B cell (primary cell): ENCODE data around the gene WNT11. TPM values are rescaled to one million over a fixed set of nuclear protein-coding genes. Genes with fewer than 3 reads are reported as not detected.

Experiments used
- ATAC-seq: fragments of 200-7000 bp; cut with Tn5 transposase; one replicate; pipeline ENCODE4 v1.10.0; 2021; ENCODE audit warnings: low read depth, mild to moderate bottlenecking, moderate number of reproducible peaks, moderate library complexity
- CTCF ChIA-PET: fragments of 350-600 bp; sonication (Branson Sonifier 250); formaldehyde crosslinking; loops from one replicate; lab custom pipeline; 2021; ENCODE audit warnings: antibody characterized with exemption, inconsistent platforms; lab: Charles Lee
- POLR2A ChIA-PET: fragments of 350-600 bp; sonication (Branson Sonifier 250); formaldehyde crosslinking; loops from one replicate; lab custom pipeline; 2021; ENCODE audit warnings: antibody characterized with exemption; lab: Charles Lee
- DNase-seq: peaks from one replicate; pipeline ENCODE4 v3.0.0; 2013
- H2AFZ ChIP-seq: 2 replicates; pipeline ENCODE4 v1.6.1; 2012; ENCODE audit warnings: mild to moderate bottlenecking, low read depth, low read length; ENCODE audit not compliant: insufficient read depth, poor library complexity, severe bottlenecking
- H3K27ac ChIP-seq, 2 donors: 1 replicate in 1 of 2; 2 replicates in 1 of 2; pipeline ENCODE4 v1.5.1; 2012 to 2013; ENCODE audit warnings: low read length in 2 of 2, mild to moderate bottlenecking in 2 of 2, moderate library complexity in 1 of 2
- H3K27me3 ChIP-seq, 4 experiments: fragments of 200-600 bp in 1 of 4; sonication (generic) in 1 of 4; replicated peaks in 1 of 4; 1 replicate in 2 of 4; 2 replicates in 2 of 4; pipeline versions ENCODE4 v1.6.1 to v1.7.0; 2013 to 2016; ENCODE audit warnings: low read length in 3 of 4, mild to moderate bottlenecking in 2 of 4, mixed read lengths in 1 of 4, moderate library complexity in 1 of 4; ENCODE audit not compliant: insufficient read depth in 4 of 4, control insufficient read depth in 3 of 4; ENCODE audit errors: control extremely low read depth in 1 of 4
- H3K36me3 ChIP-seq, 2 experiments: replicated peaks in 1 of 2; 1 replicate in 1 of 2; 2 replicates in 1 of 2; pipeline versions ENCODE4 v1.6.1 to v1.7.1; 2013; ENCODE audit warnings: low read length in 1 of 2; ENCODE audit not compliant: insufficient read depth in 2 of 2, control insufficient read depth in 1 of 2; ENCODE audit errors: control extremely low read depth in 1 of 2, extremely low read depth in 1 of 2
- H3K4me1 ChIP-seq, 2 donors: fragments of 200-600 bp in 1 of 2; sonication (generic) in 1 of 2; 1 replicate in 1 of 2; 2 replicates in 1 of 2; pipeline versions ENCODE4 v1.5.1 to v1.6.1; 2013 to 2017; ENCODE audit warnings: low read length in 2 of 2; ENCODE audit not compliant: control insufficient read depth in 2 of 2, insufficient read depth in 2 of 2
- H3K4me2 ChIP-seq: replicated peaks from 2 replicates; pipeline ENCODE3; 2012; ENCODE audit warnings: mild to moderate bottlenecking, low read depth, low read length; ENCODE audit not compliant: poor library complexity, severe bottlenecking
- H3K4me3 ChIP-seq, 5 experiments: fragments of 200-600 bp in 1 of 5; sonication (generic) in 1 of 5; 1 replicate in 3 of 5; 2 replicates in 2 of 5; pipeline versions ENCODE4 v1.5.1 to v1.7.0; 2011 to 2016; ENCODE audit warnings: low read length in 4 of 5, mild to moderate bottlenecking in 4 of 5, low read depth in 2 of 5, control low read depth in 1 of 5, moderate library complexity in 1 of 5; ENCODE audit not compliant: insufficient read depth in 1 of 5; ENCODE audit errors: control extremely low read depth in 1 of 5, extremely low read depth in 1 of 5
- H3K79me2 ChIP-seq: fragments of 200-600 bp; sonication (generic); one replicate; pipeline ENCODE4 v1.6.0; 2016; ENCODE audit warnings: low read length; ENCODE audit not compliant: control insufficient read depth, insufficient read depth
- H3K9ac ChIP-seq: fragments of 200-600 bp; sonication (generic); 2 replicates; pipeline ENCODE4 v1.6.1; 2017; ENCODE audit warnings: mild to moderate bottlenecking, low read length, moderate library complexity
- H3K9me3 ChIP-seq, 3 donors: one replicate each; pipeline versions ENCODE4 v1.6.1 to v1.7.1; 2013; ENCODE audit warnings: low read length in 2 of 3; ENCODE audit not compliant: control insufficient read depth in 2 of 3, insufficient read depth in 1 of 3; ENCODE audit errors: control extremely low read depth in 1 of 3
- H4K20me1 ChIP-seq: 2 replicates; pipeline ENCODE4 v1.6.0; 2012; ENCODE audit warnings: mild to moderate bottlenecking, low read length; ENCODE audit not compliant: insufficient read depth, control insufficient read depth, poor library complexity, severe bottlenecking
- H3K27ac Mint-ChIP-seq: one replicate; pipeline ENCODE4 v1.8.0; 2021; ENCODE audit warnings: mixed read lengths
- H3K27me3 Mint-ChIP-seq: one replicate; pipeline ENCODE4 v1.8.0; 2021; ENCODE audit warnings: mixed read lengths
- H3K4me1 Mint-ChIP-seq: one replicate; pipeline ENCODE4 v1.8.0; 2021; ENCODE audit warnings: mixed read lengths
- H3K4me3 Mint-ChIP-seq: one replicate; pipeline ENCODE4 v1.8.0; 2021; ENCODE audit warnings: mixed read lengths
- H3K9me3 Mint-ChIP-seq: one replicate; pipeline ENCODE4 v1.8.0; 2022; ENCODE audit warnings: mixed read lengths; ENCODE audit not compliant: insufficient read depth
- EZH2 ChIP-seq: IDR thresholded peaks from 2 replicates; pipeline ENCODE4 v1.6.1; 2012; ENCODE audit warnings: borderline replicate concordance, low read depth, mild to moderate bottlenecking, moderate library complexity, low read length; ENCODE audit not compliant: insufficient read depth, poor library complexity, severe bottlenecking
- WGBS: methylation state at CpG from one replicate; pipeline ENCODE4 v1.1.5; 2013; ENCODE audit warnings: missing lambda C conversion rate; ENCODE audit not compliant: insufficient coverage; 5-methylcytosine and 5-hydroxymethylcytosine counted together
- intact Hi-C: fragments of 100-400 bp; cut with micrococcal nuclease; formaldehyde crosslinking; loops from one replicate; pipeline ENCODE4 v1.10.0; 2022
- polyA plus RNA-seq: library from polyadenylated mRNA; depleted of rRNA; stranded (reverse); fragments of >200 nt; gene quantifications from 2 replicates; pipeline ENCODE4 v1.2.3, GENCODE V29; 2012
- total RNA-seq, 2 donors: library from RNA; stranded (reverse); fragments of 120-200 nt in 1 of 2; gene quantifications; 1 replicate in 1 of 2; 2 replicates in 1 of 2; pipeline versions ENCODE4 v1.2.3 to v1.2.4, GENCODE V29; 2013 to 2022
- TF ChIP-seq, protein P1 (sequence below): fragments of 200-600 bp; IDR thresholded peaks from one replicate; pipeline ENCODE4 v1.8.0; 2022; ENCODE audit warnings: antibody characterized with exemption, mild to moderate bottlenecking

Gene WNT11
- total and polyA plus RNA-seq, 2 donors (not counting 1 experiment from before 2014, with no cell fraction given), result 0.39 TPM; not detected in 1

DNA sequence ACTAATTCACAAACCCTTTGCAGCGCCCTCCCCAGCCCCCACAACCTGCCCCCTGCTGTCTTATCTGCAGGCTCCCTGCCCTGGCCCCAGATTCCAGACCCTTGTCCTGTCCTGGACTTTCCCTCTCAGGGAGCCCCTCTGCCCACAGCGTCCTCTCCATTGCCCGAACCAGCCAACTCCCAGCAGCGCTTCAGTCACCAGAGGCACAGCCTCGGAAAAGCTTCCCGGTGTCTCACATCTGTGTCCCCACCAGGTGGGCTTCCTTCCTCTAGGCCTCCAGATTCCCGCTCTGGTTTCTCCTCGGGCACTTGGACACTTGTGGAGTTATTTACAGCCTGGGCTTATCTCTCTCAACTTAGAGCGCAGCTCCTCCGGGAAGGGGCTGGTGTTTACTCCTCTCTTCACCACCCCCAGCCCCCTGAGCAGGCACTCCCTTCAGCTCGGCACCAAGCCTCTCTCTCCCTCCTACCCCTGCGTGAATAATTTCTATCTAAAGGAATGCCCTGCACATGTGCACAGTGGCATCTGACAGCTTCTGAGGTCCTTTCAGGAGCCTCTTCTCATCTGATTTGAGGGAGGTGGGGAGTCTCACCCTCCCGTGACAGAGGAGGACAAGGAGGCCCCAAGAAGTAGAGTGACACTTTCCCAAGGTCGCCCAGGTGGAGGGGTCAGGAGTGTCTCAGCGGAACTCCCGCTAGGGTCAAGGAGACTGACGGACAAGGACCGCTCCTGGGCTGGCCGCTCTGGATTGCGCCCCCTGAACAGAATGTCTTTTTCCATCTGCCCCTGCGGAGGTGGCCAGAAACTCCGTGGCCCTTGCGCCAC lies 838 bp downstream of the WNT11 start:
- ATAC-seq (no peak), DNase-seq (no peak)
- peaks cover 32% of the 10 kb centered on the region for H3K27me3 Mint-ChIP-seq
- Histone ChIP-seq H3K36me3 (no peaks in the 10 kb centered on the region), H3K27me3 (peaks cover 0 to 76% (median 40%) of the 10 kb centered on the region in 4 experiments), H3K79me2 (no peaks in the 10 kb centered on the region), H3K4me3 (peak overlapping the region in 3 of 5 experiments; percentile 21 to 82 (median 68)), H3K4me1 (peaks cover 47 to 50% of the 10 kb centered on the region in 2 donors), H4K20me1 (peaks cover 19% of the 10 kb centered on the region), H3K9me3 (peaks cover 0 to 23% (median 0%) of the 10 kb centered on the region in 3 donors), H2AFZ (no peak overlapping the region), H3K4me2 (peak overlapping the region; percentile 99), H3K9ac (peak overlapping the region; percentile 71), H3K27ac (no peak overlapping the region)
- TF ChIP-seq, protein P1, sequence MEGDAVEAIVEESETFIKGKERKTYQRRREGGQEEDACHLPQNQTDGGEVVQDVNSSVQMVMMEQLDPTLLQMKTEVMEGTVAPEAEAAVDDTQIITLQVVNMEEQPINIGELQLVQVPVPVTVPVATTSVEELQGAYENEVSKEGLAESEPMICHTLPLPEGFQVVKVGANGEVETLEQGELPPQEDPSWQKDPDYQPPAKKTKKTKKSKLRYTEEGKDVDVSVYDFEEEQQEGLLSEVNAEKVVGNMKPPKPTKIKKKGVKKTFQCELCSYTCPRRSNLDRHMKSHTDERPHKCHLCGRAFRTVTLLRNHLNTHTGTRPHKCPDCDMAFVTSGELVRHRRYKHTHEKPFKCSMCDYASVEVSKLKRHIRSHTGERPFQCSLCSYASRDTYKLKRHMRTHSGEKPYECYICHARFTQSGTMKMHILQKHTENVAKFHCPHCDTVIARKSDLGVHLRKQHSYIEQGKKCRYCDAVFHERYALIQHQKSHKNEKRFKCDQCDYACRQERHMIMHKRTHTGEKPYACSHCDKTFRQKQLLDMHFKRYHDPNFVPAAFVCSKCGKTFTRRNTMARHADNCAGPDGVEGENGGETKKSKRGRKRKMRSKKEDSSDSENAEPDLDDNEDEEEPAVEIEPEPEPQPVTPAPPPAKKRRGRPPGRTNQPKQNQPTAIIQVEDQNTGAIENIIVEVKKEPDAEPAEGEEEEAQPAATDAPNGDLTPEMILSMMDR, result no peak
- TF ChIP-seq EZH2, result no peak
- ChIA-PET POLR2A (no interaction called here), CTCF (interaction anchor here (0.9 to 4.5 kb wide), 2 partner anchors 113 to 309 kb away, joined by 4 to 55 read pairs; no protein-coding TSS in a partner anchor)
- peaks cover 22% of the 10 kb centered on the region for H3K4me1 Mint-ChIP-seq
- H3K27ac Mint-ChIP-seq, result no peak overlapping the region
- peak overlapping the region; percentile 80 for H3K4me3 Mint-ChIP-seq
- intact Hi-C loops, result loop anchor here (1.0 to 5.0 kb wide), 4 partner anchors 176 to 467 kb away; partner anchors contain the start of genes GVQW3, LRRC32 and THAP12
- 40% methylated on average over 22 of the region's 23 CpGs for WGBS
- H3K9me3 Mint-ChIP-seq, result no peaks in the 10 kb centered on the region

DNA sequence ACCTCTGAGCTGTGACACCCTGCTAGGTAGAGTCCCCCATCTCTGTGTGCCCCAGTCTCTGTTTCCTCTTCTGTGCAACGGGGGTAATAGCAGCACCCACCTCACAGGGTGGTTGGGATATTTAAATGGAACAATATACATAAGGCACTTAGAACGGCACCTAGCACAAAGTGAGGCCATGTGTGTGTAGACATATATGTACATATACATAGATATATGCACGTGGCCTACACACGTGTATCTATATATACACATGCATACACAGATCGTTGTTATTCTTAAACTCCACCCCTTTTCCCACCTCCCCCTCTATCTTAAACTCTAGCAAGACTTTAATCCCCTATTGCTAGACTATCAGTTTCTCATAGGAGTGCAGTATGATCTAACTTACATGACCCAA lies 2.4 kb downstream of the WNT11 start:
- Histone ChIP-seq H3K4me3 (no peak overlapping the region), H3K4me1 (peaks cover 36 to 39% of the 10 kb centered on the region in 2 donors), H3K79me2 (no peaks in the 10 kb centered on the region), H3K4me2 (no peak overlapping the region), H3K27me3 (peaks cover 0 to 64% (median 36%) of the 10 kb centered on the region in 4 experiments), H3K27ac (no peak overlapping the region), H4K20me1 (peaks cover 19% of the 10 kb centered on the region), H3K36me3 (no peaks in the 10 kb centered on the region), H2AFZ (no peak overlapping the region), H3K9me3 (peaks cover 0 to 20% (median 0%) of the 10 kb centered on the region in 3 donors), H3K9ac (no peak overlapping the region)
- TF ChIP-seq, protein P1, result no peak
- no peak for TF ChIP-seq EZH2
- ChIA-PET CTCF (no interaction called here), POLR2A (no interaction called here)
- H3K4me3 Mint-ChIP-seq, result no peak overlapping the region
- no peak overlapping the region for H3K27ac Mint-ChIP-seq
- H3K4me1 Mint-ChIP-seq, result peaks cover 19% of the 10 kb centered on the region
- WGBS, result 74% methylated on average over 3 of the region's 5 CpGs
- intact Hi-C loops, result no loop called here
- ATAC-seq (no peak), DNase-seq (no peak)
- H3K9me3 Mint-ChIP-seq, result no peaks in the 10 kb centered on the region
- H3K27me3 Mint-ChIP-seq, result peaks cover 32% of the 10 kb centered on the region
